Cardiac fibroblast (primary cell): ENCODE results near the gene HYI.

Experiments
- DNase-seq, 2 donors: peaks; one replicate each; pipeline versions ENCODE4 v3.0.0 to v3.0.0-alpha.2; 2010; ENCODE audit warnings: low read depth in 2 of 2
- H3K4me3 ChIP-seq, 2 donors: replicated peaks in 1 of 2; 1 replicate in 1 of 2; 2 replicates in 1 of 2; pipeline ENCODE4 v1.5.1; 2011; ENCODE audit warnings: low read depth in 2 of 2, low read length in 2 of 2, mild to moderate bottlenecking in 2 of 2, moderate library complexity in 1 of 2
- CTCF ChIP-seq: IDR thresholded peaks from one replicate; pipeline ENCODE4 v1.5.1; 2011; ENCODE audit warnings: low read depth, mild to moderate bottlenecking, low read length, inconsistent platforms

Gene HYI

GRCh38 chr1:43426221-43426620 is 27.5 kb downstream of the HYI start:
- DNase-seq, result no peak
- TF ChIP-seq CTCF, result no peak
- H3K4me3 ChIP-seq, result no peak overlapping the region

GRCh38 chr1:43425045-43425444 is 28.7 kb downstream of the HYI start:
- H3K4me3 ChIP-seq, result no peak overlapping the region
- DNase-seq, result no peak
- TF ChIP-seq CTCF, result no peak

- no peak for TF ChIP-seq CTCF
- H3K4me3 ChIP-seq, result no peak overlapping the region
- no peak for DNase-seq
Measured at GRCh38 chr1:43423672-43424550, 29.8 kb downstream of the HYI start.

GRCh38 chr1:43422995-43423671 is 30.6 kb downstream of the HYI start:
- H3K4me3 ChIP-seq, result no peak overlapping the region
- DNase-seq, result no peak
- no peak for TF ChIP-seq CTCF

GRCh38 chr1:43421976-43422750 is 31.6 kb downstream of the HYI start:
- TF ChIP-seq CTCF, result no peak
- DNase-seq, result no peak
- H3K4me3 ChIP-seq, result no peak overlapping the region

GRCh38 chr1:43421396-43421795 is 32.3 kb downstream of the HYI start:
- no peak for DNase-seq
- no peak overlapping the region for H3K4me3 ChIP-seq
- no peak for TF ChIP-seq CTCF
